K562 (cell line): ENCODE results near the gene FCAMR.

Experiments used
- TEAD4 ChIP-seq, 2 experiments: sonication (generic) in 1 of 2; formaldehyde crosslinking in 1 of 2; IDR thresholded peaks; 2 replicates each; pipeline versions ENCODE4 v1.6.1 to v1.8.0; 2012 to 2022; ENCODE audit warnings: borderline replicate concordance in 1 of 2, inconsistent platforms in 1 of 2, low read length in 1 of 2, mild to moderate bottlenecking in 1 of 2, missing genetic modification reagents in 1 of 2
- TF ChIP-seq, protein P1 (sequence below): sonication (generic); formaldehyde crosslinking; IDR thresholded peaks from 2 replicates; pipeline ENCODE4 v1.8.1; 2022; ENCODE audit warnings: missing genetic modification reagents
- TF ChIP-seq, protein P2 (sequence below): fragments of 450-650 bp; formaldehyde crosslinking; IDR thresholded peaks from 2 replicates; pipeline ENCODE4 v1.4.0; 2022; ENCODE audit warnings: mild to moderate bottlenecking, moderate library complexity

DNA sequence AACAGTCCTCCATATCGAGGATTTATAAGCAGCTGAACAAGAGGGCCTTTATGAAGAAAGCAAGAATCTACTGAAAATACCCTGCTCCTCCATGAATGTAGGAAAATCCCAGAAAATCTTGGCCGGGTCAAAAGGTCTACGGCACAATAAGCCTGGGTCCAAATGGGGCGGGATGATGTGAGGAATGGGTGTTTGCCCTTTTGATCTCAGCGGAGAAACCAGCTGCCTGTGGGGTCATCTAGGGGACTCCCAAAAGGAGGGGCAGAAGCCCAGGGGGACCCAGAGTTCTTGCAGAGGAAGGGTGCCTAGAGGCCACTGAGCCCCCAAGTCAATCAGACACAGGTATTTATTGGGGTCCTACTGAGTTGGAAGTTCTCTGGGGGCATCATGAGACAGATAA, 12.6 kb downstream of the FCAMR start:
- TF ChIP-seq TEAD4 (IDR thresholded peaks at IDR 0.05; ENCODE audit: low read length) (no peak), TEAD4 (CRISPR knock-in tag; IDR thresholded peaks at IDR 0.05; ENCODE audit: borderline replicate concordance) (no peak)
- TF ChIP-seq, protein P1, sequence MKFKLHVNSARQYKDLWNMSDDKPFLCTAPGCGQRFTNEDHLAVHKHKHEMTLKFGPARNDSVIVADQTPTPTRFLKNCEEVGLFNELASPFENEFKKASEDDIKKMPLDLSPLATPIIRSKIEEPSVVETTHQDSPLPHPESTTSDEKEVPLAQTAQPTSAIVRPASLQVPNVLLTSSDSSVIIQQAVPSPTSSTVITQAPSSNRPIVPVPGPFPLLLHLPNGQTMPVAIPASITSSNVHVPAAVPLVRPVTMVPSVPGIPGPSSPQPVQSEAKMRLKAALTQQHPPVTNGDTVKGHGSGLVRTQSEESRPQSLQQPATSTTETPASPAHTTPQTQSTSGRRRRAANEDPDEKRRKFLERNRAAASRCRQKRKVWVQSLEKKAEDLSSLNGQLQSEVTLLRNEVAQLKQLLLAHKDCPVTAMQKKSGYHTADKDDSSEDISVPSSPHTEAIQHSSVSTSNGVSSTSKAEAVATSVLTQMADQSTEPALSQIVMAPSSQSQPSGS (CRISPR knock-in tag): no peak
- TF ChIP-seq, protein P2, sequence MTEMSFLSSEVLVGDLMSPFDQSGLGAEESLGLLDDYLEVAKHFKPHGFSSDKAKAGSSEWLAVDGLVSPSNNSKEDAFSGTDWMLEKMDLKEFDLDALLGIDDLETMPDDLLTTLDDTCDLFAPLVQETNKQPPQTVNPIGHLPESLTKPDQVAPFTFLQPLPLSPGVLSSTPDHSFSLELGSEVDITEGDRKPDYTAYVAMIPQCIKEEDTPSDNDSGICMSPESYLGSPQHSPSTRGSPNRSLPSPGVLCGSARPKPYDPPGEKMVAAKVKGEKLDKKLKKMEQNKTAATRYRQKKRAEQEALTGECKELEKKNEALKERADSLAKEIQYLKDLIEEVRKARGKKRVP (CRISPR knock-in tag): no peak
